Nephron progenitor cell (in vitro differentiated cells): ENCODE results near the gene ABHD4.
A peak's percentile ranks its signal among the peaks of the same experiment; 100 is the strongest.

ENCODE experiments used
- DNase-seq: peaks from one replicate; pipeline ENCODE4 v3.0.0; 2021
- H3K27ac Mint-ChIP-seq: 2 replicates; pipeline ENCODE4 v1.8.0; 2021; ENCODE audit warnings: mild to moderate bottlenecking, moderate library complexity, mixed read lengths
- H3K27me3 Mint-ChIP-seq: 2 replicates; pipeline ENCODE4 v1.8.0; 2021; ENCODE audit warnings: mild to moderate bottlenecking, low read depth, mixed read lengths; ENCODE audit not compliant: poor library complexity
- H3K36me3 Mint-ChIP-seq: 2 replicates; pipeline ENCODE4 v1.8.0; 2021; ENCODE audit warnings: low read depth, mixed read lengths
- H3K4me1 Mint-ChIP-seq: 2 replicates; pipeline ENCODE4 v1.8.0; 2021; ENCODE audit warnings: mixed read lengths
- H3K4me3 Mint-ChIP-seq: 2 replicates; pipeline ENCODE4 v1.8.0; 2021; ENCODE audit warnings: mild to moderate bottlenecking, moderate library complexity, mixed read lengths
- H3K9me3 Mint-ChIP-seq: 2 replicates; pipeline ENCODE4 v1.8.0; 2021; ENCODE audit warnings: mild to moderate bottlenecking, moderate library complexity, mixed read lengths
- TF ChIP-seq, protein P1 (sequence below): fragments of 200-600 bp; sonication (generic); IDR thresholded peaks from 2 replicates; pipeline ENCODE4 v1.5.0; 2021; ENCODE audit warnings: antibody characterized with exemption

ABHD4 gene

DNA sequence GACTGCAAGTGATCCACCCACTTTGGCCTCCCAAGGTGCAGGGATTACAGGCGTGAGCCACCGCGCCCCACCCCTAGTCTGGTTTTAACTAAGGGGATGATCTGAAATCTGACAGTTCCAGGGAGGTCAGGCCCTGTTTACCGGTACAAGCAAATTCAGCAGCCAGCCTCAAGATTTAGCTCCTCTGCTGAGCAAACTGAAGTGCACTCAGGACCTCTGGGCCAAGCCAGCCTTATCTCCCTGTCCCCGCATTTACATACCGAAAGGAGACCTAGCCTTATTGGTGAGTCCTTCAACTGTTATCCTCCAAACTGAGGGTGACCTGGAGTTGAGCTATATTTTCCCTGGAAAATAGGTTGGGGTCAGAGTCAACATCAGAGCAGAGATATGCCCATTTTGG, 835 bp upstream of the ABHD4 start:
- no peak for DNase-seq
- peaks cover 6% of the 10 kb centered on the region for H3K27me3 Mint-ChIP-seq
- no peak overlapping the region for H3K27ac Mint-ChIP-seq
- peak overlapping the region; percentile 96 for H3K4me3 Mint-ChIP-seq
- H3K36me3 Mint-ChIP-seq = peaks cover 7% of the 10 kb centered on the region
- TF ChIP-seq, protein P1, sequence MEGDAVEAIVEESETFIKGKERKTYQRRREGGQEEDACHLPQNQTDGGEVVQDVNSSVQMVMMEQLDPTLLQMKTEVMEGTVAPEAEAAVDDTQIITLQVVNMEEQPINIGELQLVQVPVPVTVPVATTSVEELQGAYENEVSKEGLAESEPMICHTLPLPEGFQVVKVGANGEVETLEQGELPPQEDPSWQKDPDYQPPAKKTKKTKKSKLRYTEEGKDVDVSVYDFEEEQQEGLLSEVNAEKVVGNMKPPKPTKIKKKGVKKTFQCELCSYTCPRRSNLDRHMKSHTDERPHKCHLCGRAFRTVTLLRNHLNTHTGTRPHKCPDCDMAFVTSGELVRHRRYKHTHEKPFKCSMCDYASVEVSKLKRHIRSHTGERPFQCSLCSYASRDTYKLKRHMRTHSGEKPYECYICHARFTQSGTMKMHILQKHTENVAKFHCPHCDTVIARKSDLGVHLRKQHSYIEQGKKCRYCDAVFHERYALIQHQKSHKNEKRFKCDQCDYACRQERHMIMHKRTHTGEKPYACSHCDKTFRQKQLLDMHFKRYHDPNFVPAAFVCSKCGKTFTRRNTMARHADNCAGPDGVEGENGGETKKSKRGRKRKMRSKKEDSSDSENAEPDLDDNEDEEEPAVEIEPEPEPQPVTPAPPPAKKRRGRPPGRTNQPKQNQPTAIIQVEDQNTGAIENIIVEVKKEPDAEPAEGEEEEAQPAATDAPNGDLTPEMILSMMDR = no peak
- H3K4me1 Mint-ChIP-seq = peaks cover 35% of the 10 kb centered on the region
- no peaks in the 10 kb centered on the region for H3K9me3 Mint-ChIP-seq

DNA sequence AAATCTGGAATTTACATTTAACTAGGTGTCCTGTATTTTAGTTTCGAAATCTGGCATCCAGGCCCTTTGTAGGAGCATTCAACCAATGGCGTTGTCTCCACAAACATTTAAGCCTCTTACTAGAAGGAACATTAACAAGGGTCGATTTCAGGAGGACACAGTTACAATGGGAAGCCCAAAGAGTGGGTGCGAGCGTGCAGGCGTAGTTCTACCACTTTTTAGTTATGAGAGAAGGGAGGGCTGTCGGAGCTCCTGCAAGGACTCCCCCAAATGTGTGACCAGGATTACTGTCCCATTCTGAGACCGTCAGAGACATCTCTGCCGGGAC, 365 bp upstream of the ABHD4 start:
- TF ChIP-seq, protein P1 = no peak
- peak overlapping the region; percentile 96 for H3K4me3 Mint-ChIP-seq
- DNase-seq = no peak
- H3K4me1 Mint-ChIP-seq = peaks cover 35% of the 10 kb centered on the region
- no peak overlapping the region for H3K27ac Mint-ChIP-seq
- no peaks in the 10 kb centered on the region for H3K9me3 Mint-ChIP-seq
- peaks cover 6% of the 10 kb centered on the region for H3K27me3 Mint-ChIP-seq
- peaks cover 12% of the 10 kb centered on the region for H3K36me3 Mint-ChIP-seq

DNA sequence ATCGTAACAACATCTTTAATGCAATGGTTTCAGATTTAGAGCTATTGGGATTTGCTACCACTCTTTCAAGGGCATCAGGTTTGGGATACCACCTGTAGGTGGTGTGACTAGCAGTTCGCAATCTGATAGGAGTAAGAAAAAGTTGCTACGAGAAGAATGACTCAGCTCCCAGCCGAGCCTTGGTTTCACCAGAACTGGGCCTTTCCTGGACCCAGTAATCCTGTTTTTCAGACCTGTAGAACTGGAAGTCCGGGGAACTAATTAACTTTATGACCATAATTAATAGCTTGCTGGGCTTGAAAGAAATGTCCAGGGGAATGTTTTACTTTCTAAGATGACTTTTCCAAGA, 770 bp downstream of the ABHD4 start:
- Mint-ChIP-seq H3K4me1 (peaks cover 31% of the 10 kb centered on the region), H3K4me3 (peak overlapping the region; percentile 96)
- no peak for DNase-seq

DNA sequence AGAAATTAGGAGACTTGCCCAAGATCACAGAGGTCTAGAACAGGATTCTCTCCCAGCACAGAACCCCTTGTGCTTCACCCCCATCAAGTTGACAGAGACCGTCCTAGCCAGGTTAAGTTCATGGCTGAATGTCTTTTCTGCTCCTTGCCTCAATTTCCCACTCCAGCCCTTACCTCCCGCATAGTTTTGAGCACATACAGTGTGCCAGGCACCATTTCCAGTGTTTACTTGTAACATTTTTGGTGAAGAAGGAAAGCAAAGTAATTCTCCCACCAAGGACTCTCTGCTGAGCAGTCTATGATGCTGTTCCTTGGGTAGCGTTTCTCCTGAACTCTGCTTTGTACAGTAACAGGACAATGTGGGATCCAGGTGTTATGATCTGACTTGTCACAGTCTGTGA, 1.2 kb downstream of the ABHD4 start:
- DNase-seq = no peak
- peaks cover 31% of the 10 kb centered on the region for H3K4me1 Mint-ChIP-seq
- no peak overlapping the region for H3K27ac Mint-ChIP-seq
- H3K4me3 Mint-ChIP-seq = peak overlapping the region; percentile 96
- peaks cover 6% of the 10 kb centered on the region for H3K27me3 Mint-ChIP-seq
- TF ChIP-seq, protein P1 = no peak
- H3K36me3 Mint-ChIP-seq = peaks cover 24% of the 10 kb centered on the region
- H3K9me3 Mint-ChIP-seq = no peaks in the 10 kb centered on the region

More for the DNA sequence above, 770 bp downstream of the ABHD4 start:
- H3K27me3 Mint-ChIP-seq = peaks cover 6% of the 10 kb centered on the region
- H3K36me3 Mint-ChIP-seq = peaks cover 23% of the 10 kb centered on the region
- no peak overlapping the region for H3K27ac Mint-ChIP-seq
- no peaks in the 10 kb centered on the region for H3K9me3 Mint-ChIP-seq
- TF ChIP-seq, protein P1 = no peak

DNA sequence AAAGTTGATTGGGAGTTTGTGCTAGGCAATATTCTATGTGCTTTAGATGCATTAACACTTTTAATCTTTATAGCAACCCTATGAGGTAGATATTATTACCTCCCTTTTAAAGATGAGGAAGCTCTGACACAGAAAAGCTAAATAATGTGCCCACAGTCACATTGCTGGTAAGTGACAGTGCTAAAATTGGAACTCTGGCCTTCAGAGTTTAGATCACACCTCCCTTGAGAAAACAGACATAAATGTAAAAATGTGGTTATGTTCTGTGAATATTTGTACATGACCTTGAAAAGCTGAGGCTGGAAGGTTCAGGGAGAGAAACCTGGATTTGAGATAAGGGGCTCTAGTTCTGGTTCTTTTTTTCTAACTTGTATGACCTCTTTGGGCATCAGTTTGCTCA, 1.9 kb downstream of the ABHD4 start:
- Mint-ChIP-seq H3K4me3 (peak overlapping the region; percentile 96), H3K27ac (no peak overlapping the region), H3K9me3 (no peaks in the 10 kb centered on the region), H3K4me1 (peaks cover 31% of the 10 kb centered on the region), H3K36me3 (peaks cover 28% of the 10 kb centered on the region), H3K27me3 (peaks cover 6% of the 10 kb centered on the region)
- TF ChIP-seq, protein P1 = no peak
- DNase-seq = no peak

DNA sequence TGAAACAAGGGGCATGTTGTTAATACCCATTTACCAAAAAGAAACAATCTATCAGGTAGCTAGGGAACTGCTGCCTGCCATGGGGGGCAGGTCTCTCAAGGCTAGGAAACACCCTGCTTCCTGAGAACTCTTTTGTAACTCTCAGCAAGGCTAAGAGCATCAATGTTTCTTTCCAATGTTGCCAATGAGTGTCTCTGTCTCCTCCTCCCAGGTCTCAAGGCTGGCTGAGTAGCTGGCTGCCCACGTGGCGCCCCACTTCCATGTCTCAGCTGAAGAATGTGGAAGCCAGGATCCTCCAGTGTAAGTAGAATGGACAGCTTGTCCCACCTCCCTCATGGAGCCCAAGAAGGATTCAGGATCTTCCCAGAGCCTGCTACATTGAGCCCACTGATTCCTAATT, 3.4 kb downstream of the ABHD4 start:
- H3K27me3 Mint-ChIP-seq = peaks cover 6% of the 10 kb centered on the region
- no peak overlapping the region for H3K27ac Mint-ChIP-seq
- TF ChIP-seq, protein P1 = no peak
- H3K4me3 Mint-ChIP-seq = no peak overlapping the region
- DNase-seq = no peak
- H3K36me3 Mint-ChIP-seq = peaks cover 42% of the 10 kb centered on the region
- peaks cover 31% of the 10 kb centered on the region for H3K4me1 Mint-ChIP-seq
- no peaks in the 10 kb centered on the region for H3K9me3 Mint-ChIP-seq
